PC-3 (cell line): Measurements from ENCODE around the gene MYO9A. TPM values are rescaled to one million over a fixed set of nuclear protein-coding genes. Genes with fewer than 3 reads are reported as not detected.

Source experiments
- ATAC-seq: fragments of 200-7000 bp; cut with Tn5 transposase; 2 replicates; pipeline ENCODE4 v1.9.1; 2020; ENCODE audit warnings: mild to moderate bottlenecking, moderate library complexity
- BruUV-seq: library from RNA; stranded (reverse); fragments of 400-500 nt; replicated peaks from 2 replicates; lab custom pipeline; 2021; lab: Mats Ljungman, UMichigan
- CTCF ChIA-PET: fragments of 300-600 bp; sonication (Branson Sonifier 250); formaldehyde crosslinking; loops from one replicate; lab custom pipeline; 2022; ENCODE audit warnings: antibody characterized with exemption; lab: Charles Lee
- POLR2A ChIA-PET: fragments of 300-600 bp; sonication (Branson Sonifier 250); formaldehyde crosslinking; loops from one replicate; lab custom pipeline; 2022; ENCODE audit warnings: antibody characterized with exemption; ENCODE audit not compliant: unreplicated experiment; lab: Charles Lee
- DNase-seq: peaks from one replicate; pipeline ENCODE4 v3.0.0-alpha.2; 2015
- H2AFZ ChIP-seq: fragments of 300-600 bp; sonication (generic); 2 replicates; pipeline ENCODE4 v1.6.0; 2016; ENCODE audit warnings: antibody characterized with exemption, low read length
- H3F3A ChIP-seq: fragments of 300-600 bp; sonication (generic); one replicate; pipeline ENCODE4 v1.6.0; 2017; ENCODE audit warnings: antibody characterized with exemption, low read length, control low read depth, mild to moderate bottlenecking; ENCODE audit not compliant: unreplicated experiment
- H3K27ac ChIP-seq: fragments of 300-600 bp; sonication (generic); 2 replicates; pipeline ENCODE4 v1.5.1; 2016; ENCODE audit warnings: mild to moderate bottlenecking, low read length
- H3K27me3 ChIP-seq: fragments of 300-600 bp; sonication (generic); 2 replicates; pipeline ENCODE4 v1.6.1; 2016; ENCODE audit warnings: low read length, mixed read lengths
- H3K36me3 ChIP-seq: fragments of 300-600 bp; sonication (generic); 2 replicates; pipeline ENCODE4 v1.6.1; 2016; ENCODE audit warnings: low read depth, mixed run types, low read length, mixed read lengths
- H3K4me1 ChIP-seq: fragments of 300-600 bp; sonication (generic); 2 replicates; pipeline ENCODE4 v1.5.1; 2016; ENCODE audit warnings: low read length; ENCODE audit not compliant: insufficient read depth
- H3K4me2 ChIP-seq: fragments of 300-600 bp; sonication (generic); 2 replicates; pipeline ENCODE4 v1.6.0; 2016; ENCODE audit warnings: low read length
- H3K4me3 ChIP-seq: fragments of 300-600 bp; sonication (generic); 2 replicates; pipeline ENCODE4 v1.5.1; 2016; ENCODE audit warnings: mild to moderate bottlenecking, low read length, mixed read lengths
- H3K79me2 ChIP-seq: fragments of 300-600 bp; sonication (generic); 2 replicates; pipeline ENCODE4 v1.6.1; 2017; ENCODE audit warnings: low read length, mixed read lengths
- H3K9ac ChIP-seq: fragments of 300-600 bp; sonication (generic); 2 replicates; pipeline ENCODE4 v1.6.0; 2016; ENCODE audit warnings: mild to moderate bottlenecking, low read length
- H3K9me2 ChIP-seq: fragments of 300-600 bp; sonication (generic); replicated peaks from 2 replicates; pipeline ENCODE4 v1.6.1; 2016; ENCODE audit warnings: mixed run types, low read length, mixed read lengths
- H3K9me3 ChIP-seq: fragments of 300-600 bp; sonication (generic); 2 replicates; pipeline ENCODE4 v1.6.1; 2016; ENCODE audit warnings: low read length, mixed read lengths
- H4K20me1 ChIP-seq: fragments of 300-600 bp; sonication (generic); 2 replicates; pipeline ENCODE4 v1.6.1; 2016; ENCODE audit warnings: low read length, mixed read lengths
- EZH2 ChIP-seq: fragments of 300-600 bp; sonication (generic); IDR thresholded peaks from one replicate; pipeline ENCODE4 v1.6.1; 2017; ENCODE audit warnings: antibody characterized with exemption, mild to moderate bottlenecking, low read length; ENCODE audit not compliant: unreplicated experiment
- EZH2phosphoT487 ChIP-seq: fragments of 300-600 bp; sonication (generic); IDR thresholded peaks from 2 replicates; pipeline ENCODE4 v1.6.1; 2018; ENCODE audit warnings: mild to moderate bottlenecking, antibody characterized with exemption, low read length, borderline replicate concordance
- intact Hi-C: fragments of 100-400 bp; cut with micrococcal nuclease; formaldehyde crosslinking; loops from 2 replicates; pipeline ENCODE4 v1.9.0; 2023
- total RNA-seq: library from RNA; depleted of rRNA; stranded (reverse); fragments of >200 nt; gene quantifications from 2 replicates; pipeline ENCODE4 v1.2.3, GENCODE V29; 2014
- TF ChIP-seq, protein P1 (sequence below): fragments of 300-600 bp; sonication (generic); conservative IDR thresholded peaks from 2 replicates; pipeline ENCODE4 v1.5.1; 2017; ENCODE audit warnings: antibody characterized with exemption, low read depth, mild to moderate bottlenecking, low read length

Gene MYO9A
- total RNA-seq, 1 experiment from 2014 or later, result 18.3 TPM

DNA sequence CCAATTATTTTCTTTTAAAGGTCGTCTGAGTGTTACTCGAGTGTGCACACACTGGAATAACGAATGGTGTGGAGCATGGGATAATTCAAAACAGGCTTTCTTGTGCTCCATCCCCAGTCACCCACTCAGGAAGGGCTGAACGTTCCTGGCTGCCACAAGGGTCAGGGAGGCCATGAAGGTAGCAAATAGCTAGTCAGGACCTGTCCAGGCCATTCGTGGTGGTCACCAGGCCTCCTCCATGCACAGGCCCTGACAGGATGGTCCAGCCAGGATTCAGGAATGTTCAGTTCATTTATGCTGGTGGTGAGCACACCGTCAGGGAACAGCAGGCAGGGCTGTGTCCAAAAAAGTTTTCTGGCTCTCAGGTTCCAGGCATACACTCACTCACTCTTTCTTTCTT, 319.3 kb downstream of the MYO9A start:
- ATAC-seq (no peak), DNase-seq (no peak)
- no peak overlapping the region for H3K4me2 ChIP-seq
- H3K79me2 ChIP-seq, result no peaks in the 10 kb centered on the region
- H3K4me3 ChIP-seq, result no peak overlapping the region
- POLR2A ChIA-PET, result no interaction called here
- H2AFZ ChIP-seq, result no peak overlapping the region
- no peaks in the 10 kb centered on the region for H4K20me1 ChIP-seq
- no peak overlapping the region for H3K9ac ChIP-seq
- no peaks in the 10 kb centered on the region for H3F3A ChIP-seq
- intact Hi-C loops, result no loop called here
- no peak overlapping the region for H3K27ac ChIP-seq
- no peak for TF ChIP-seq EZH2phosphoT487
- no peak for TF ChIP-seq EZH2
- TF ChIP-seq, protein P1, sequence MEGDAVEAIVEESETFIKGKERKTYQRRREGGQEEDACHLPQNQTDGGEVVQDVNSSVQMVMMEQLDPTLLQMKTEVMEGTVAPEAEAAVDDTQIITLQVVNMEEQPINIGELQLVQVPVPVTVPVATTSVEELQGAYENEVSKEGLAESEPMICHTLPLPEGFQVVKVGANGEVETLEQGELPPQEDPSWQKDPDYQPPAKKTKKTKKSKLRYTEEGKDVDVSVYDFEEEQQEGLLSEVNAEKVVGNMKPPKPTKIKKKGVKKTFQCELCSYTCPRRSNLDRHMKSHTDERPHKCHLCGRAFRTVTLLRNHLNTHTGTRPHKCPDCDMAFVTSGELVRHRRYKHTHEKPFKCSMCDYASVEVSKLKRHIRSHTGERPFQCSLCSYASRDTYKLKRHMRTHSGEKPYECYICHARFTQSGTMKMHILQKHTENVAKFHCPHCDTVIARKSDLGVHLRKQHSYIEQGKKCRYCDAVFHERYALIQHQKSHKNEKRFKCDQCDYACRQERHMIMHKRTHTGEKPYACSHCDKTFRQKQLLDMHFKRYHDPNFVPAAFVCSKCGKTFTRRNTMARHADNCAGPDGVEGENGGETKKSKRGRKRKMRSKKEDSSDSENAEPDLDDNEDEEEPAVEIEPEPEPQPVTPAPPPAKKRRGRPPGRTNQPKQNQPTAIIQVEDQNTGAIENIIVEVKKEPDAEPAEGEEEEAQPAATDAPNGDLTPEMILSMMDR, result no peak
- no peaks in the 10 kb centered on the region for H3K36me3 ChIP-seq
- H3K9me3 ChIP-seq, result no peaks in the 10 kb centered on the region
- H3K27me3 ChIP-seq, result no peaks in the 10 kb centered on the region
- no TSS peak for BruUV-seq
- H3K4me1 ChIP-seq, result peaks cover 17% of the 10 kb centered on the region
- CTCF ChIA-PET, result no interaction called here
- no peaks in the 10 kb centered on the region for H3K9me2 ChIP-seq

DNA sequence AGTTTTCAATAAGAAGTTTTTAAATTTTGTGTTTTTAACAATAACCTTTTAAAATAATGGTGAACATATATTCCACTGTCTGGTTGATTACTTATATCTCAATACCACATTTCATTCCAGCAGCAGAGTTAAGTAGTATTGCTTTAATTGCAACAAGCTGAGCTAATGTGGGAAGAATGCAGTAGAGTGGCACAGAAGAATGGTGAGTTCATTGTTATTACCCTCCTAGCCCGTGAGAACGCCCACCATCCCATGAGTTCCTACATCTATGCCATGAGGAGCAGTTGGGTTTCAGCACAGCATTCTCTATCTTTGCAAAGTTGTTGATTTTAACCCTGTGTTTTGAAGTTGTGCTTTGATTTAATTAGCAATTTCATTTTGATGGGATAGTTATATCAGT, 325.4 kb downstream of the MYO9A start:
- CTCF ChIA-PET, result no interaction called here
- Histone ChIP-seq H3F3A (peaks cover 4% of the 10 kb centered on the region), H3K79me2 (no peaks in the 10 kb centered on the region), H3K9ac (0 out of 2 replicates have a peak overlapping the region, but pooled peaks have one; percentile 48), H3K4me1 (peaks cover 41% of the 10 kb centered on the region), H3K4me2 (peak overlapping the region; percentile 42), H3K9me2 (no peaks in the 10 kb centered on the region), H3K27me3 (no peaks in the 10 kb centered on the region), H2AFZ (no peak overlapping the region), H3K4me3 (no peak overlapping the region), H4K20me1 (no peaks in the 10 kb centered on the region), H3K36me3 (no peaks in the 10 kb centered on the region), H3K27ac (peak overlapping the region; percentile 96), H3K9me3 (no peaks in the 10 kb centered on the region)
- intact Hi-C loops, result no loop called here
- TF ChIP-seq EZH2phosphoT487 (no peak), EZH2 (no peak)
- TF ChIP-seq, protein P1, result no peak
- ATAC-seq (no peak), DNase-seq (peak; percentile 70)
- POLR2A ChIA-PET, result no interaction called here
- no TSS peak for BruUV-seq

DNA sequence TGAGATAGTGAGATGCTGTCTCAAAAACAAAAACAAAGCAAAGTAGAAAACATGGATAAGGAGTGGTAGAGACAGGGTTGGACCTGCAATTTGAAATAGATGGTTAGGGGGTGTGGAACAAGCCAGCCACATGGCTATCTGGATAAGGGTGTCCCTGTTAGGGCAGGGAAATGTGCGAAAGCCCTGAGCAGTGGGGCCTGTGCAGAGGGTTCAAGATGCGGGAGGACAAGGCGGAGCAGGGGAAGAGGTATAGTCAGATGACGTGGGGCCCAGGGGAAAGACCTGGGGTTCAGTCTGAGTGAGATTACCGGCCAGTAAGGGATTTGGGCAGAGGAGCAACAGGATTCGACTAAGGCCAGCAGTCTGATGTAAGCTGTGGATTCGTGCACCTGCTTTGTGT, 326.0 kb downstream of the MYO9A start:
- Histone ChIP-seq H4K20me1 (no peaks in the 10 kb centered on the region), H3K36me3 (no peaks in the 10 kb centered on the region), H3K27ac (peak overlapping the region; percentile 96), H3K27me3 (no peaks in the 10 kb centered on the region), H3K79me2 (no peaks in the 10 kb centered on the region), H2AFZ (no peak overlapping the region), H3K4me3 (no peak overlapping the region), H3K9ac (peak overlapping the region; percentile 48), H3K4me2 (peak overlapping the region; percentile 42), H3K9me3 (no peaks in the 10 kb centered on the region), H3F3A (peaks cover 4% of the 10 kb centered on the region), H3K9me2 (no peaks in the 10 kb centered on the region), H3K4me1 (peaks cover 41% of the 10 kb centered on the region)
- BruUV-seq, result no TSS peak
- ATAC-seq, result no peak
- DNase-seq, result no peak
- ChIA-PET CTCF (no interaction called here), POLR2A (no interaction called here)
- TF ChIP-seq EZH2phosphoT487, result no peak
- intact Hi-C loops, result loop anchor here (2.0 kb wide), 1 partner anchor 45 kb away; no protein-coding TSS in a partner anchor
